Erythroblast (primary cell): ENCODE measurements around the gene MAPRE2.

Experiments
- GATA1 ChIP-seq: IDR thresholded peaks from 2 replicates; pipeline ENCODE4 v1.6.1; 2011; ENCODE audit warnings: low read depth, mild to moderate bottlenecking, control low read depth, low read length, moderate library complexity
- POLR2A ChIP-seq: IDR thresholded peaks from 2 replicates; pipeline ENCODE4 v1.6.1; 2011; ENCODE audit warnings: mild to moderate bottlenecking, low read length

- no peak for TF ChIP-seq POLR2A
- no peak for TF ChIP-seq GATA1
Observed at GRCh38 chr18:35045806-35046205, 4.6 kb downstream of the MAPRE2 start.
